Chondrocyte (in vitro differentiated cells): ENCODE results near the gene TMEM135. TPM values are rescaled to one million over a fixed set of nuclear protein-coding genes. Genes with fewer than 3 reads are reported as not detected.
A peak's percentile ranks its signal among the peaks of the same experiment; 100 is the strongest.

Experiments
- DNase-seq: peaks from one replicate; pipeline ENCODE4 v3.0.0; 2021; ENCODE audit warnings: mixed read lengths, low spot score
- H3K27ac Mint-ChIP-seq: one replicate; pipeline ENCODE4 v1.8.0; 2021; ENCODE audit warnings: mild to moderate bottlenecking, moderate library complexity, mixed read lengths; ENCODE audit not compliant: unreplicated experiment
- H3K27me3 Mint-ChIP-seq: 2 replicates; pipeline ENCODE4 v1.8.0; 2021; ENCODE audit warnings: low read depth, mixed read lengths
- H3K36me3 Mint-ChIP-seq: 2 replicates; pipeline ENCODE4 v1.8.0; 2021; ENCODE audit warnings: low read depth, mixed read lengths
- H3K4me1 Mint-ChIP-seq: 2 replicates; pipeline ENCODE4 v1.8.0; 2021; ENCODE audit warnings: low read depth, mild to moderate bottlenecking, mixed read lengths
- H3K4me3 Mint-ChIP-seq: one replicate; pipeline ENCODE4 v1.8.0; 2021; ENCODE audit warnings: mild to moderate bottlenecking, moderate library complexity, mixed read lengths; ENCODE audit not compliant: unreplicated experiment
- H3K9me3 Mint-ChIP-seq: 2 replicates; pipeline ENCODE4 v1.8.0; 2021; ENCODE audit warnings: low read depth, mixed read lengths
- total RNA-seq: library from RNA; stranded (reverse); gene quantifications from 3 replicates; pipeline ENCODE4 v1.2.1, GENCODE V29; 2021
- TF ChIP-seq, protein P1 (sequence below): fragments of 200-600 bp; sonication (generic); IDR thresholded peaks from 2 replicates; pipeline ENCODE4 v1.5.0; 2021; ENCODE audit warnings: antibody characterized with exemption, mild to moderate bottlenecking, moderate library complexity

TMEM135 gene
- total RNA-seq, 1 donor from 2014 or later = 13.3 TPM

- Mint-ChIP-seq H3K9me3 (no peaks in the 10 kb centered on the region), H3K36me3 (no peaks in the 10 kb centered on the region), H3K27ac (no peak overlapping the region), H3K27me3 (no peaks in the 10 kb centered on the region), H3K4me3 (no peak overlapping the region), H3K4me1 (peaks cover 37% of the 10 kb centered on the region)
- no peak for DNase-seq
- TF ChIP-seq, protein P1, sequence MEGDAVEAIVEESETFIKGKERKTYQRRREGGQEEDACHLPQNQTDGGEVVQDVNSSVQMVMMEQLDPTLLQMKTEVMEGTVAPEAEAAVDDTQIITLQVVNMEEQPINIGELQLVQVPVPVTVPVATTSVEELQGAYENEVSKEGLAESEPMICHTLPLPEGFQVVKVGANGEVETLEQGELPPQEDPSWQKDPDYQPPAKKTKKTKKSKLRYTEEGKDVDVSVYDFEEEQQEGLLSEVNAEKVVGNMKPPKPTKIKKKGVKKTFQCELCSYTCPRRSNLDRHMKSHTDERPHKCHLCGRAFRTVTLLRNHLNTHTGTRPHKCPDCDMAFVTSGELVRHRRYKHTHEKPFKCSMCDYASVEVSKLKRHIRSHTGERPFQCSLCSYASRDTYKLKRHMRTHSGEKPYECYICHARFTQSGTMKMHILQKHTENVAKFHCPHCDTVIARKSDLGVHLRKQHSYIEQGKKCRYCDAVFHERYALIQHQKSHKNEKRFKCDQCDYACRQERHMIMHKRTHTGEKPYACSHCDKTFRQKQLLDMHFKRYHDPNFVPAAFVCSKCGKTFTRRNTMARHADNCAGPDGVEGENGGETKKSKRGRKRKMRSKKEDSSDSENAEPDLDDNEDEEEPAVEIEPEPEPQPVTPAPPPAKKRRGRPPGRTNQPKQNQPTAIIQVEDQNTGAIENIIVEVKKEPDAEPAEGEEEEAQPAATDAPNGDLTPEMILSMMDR = no peak
Observed at GRCh38 chr11:87176044-87176443, 138.3 kb downstream of the TMEM135 start.

DNA sequence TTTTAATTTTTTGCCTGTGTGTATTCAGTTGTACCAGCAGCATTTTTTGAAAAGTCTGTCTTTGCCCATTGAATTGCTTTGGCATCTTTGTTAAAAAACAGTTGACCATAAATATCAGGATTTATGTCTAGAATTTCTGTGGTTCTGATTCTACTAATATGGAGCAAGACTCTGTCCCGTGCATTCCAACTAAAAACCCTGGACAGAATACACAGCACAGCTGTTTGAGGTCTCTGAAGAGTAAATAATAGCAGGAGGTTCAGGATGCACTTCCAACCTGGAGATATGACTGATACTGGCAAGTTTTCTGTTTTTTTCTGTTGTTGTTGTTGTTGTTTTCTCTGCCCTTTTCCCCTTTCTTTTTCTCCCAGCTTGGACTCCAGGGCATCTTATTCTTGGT is 141.9 kb downstream of the TMEM135 start:
- no peak overlapping the region for H3K27ac Mint-ChIP-seq

GRCh38 chr11:87180742-87181141 is 143.0 kb downstream of the TMEM135 start:
- Mint-ChIP-seq H3K27ac (no peak overlapping the region), H3K4me3 (no peak overlapping the region), H3K9me3 (no peaks in the 10 kb centered on the region), H3K36me3 (no peaks in the 10 kb centered on the region), H3K4me1 (peaks cover 16% of the 10 kb centered on the region), H3K27me3 (no peaks in the 10 kb centered on the region)
- DNase-seq = no peak
- TF ChIP-seq, protein P1 = no peak

More for the DNA sequence above, 141.9 kb downstream of the TMEM135 start:
- DNase-seq = no peak
- H3K4me1 Mint-ChIP-seq = peaks cover 23% of the 10 kb centered on the region
- no peak overlapping the region for H3K4me3 Mint-ChIP-seq
- no peaks in the 10 kb centered on the region for H3K9me3 Mint-ChIP-seq
- no peaks in the 10 kb centered on the region for H3K36me3 Mint-ChIP-seq
- no peaks in the 10 kb centered on the region for H3K27me3 Mint-ChIP-seq
- TF ChIP-seq, protein P1 = no peak

- TF ChIP-seq, protein P1 = no peak
- Mint-ChIP-seq H3K4me1 (peaks cover 13% of the 10 kb centered on the region), H3K4me3 (no peak overlapping the region), H3K27ac (peak overlapping the region; percentile 15), H3K27me3 (no peaks in the 10 kb centered on the region), H3K9me3 (no peaks in the 10 kb centered on the region), H3K36me3 (no peaks in the 10 kb centered on the region)
- DNase-seq = no peak
Observed at GRCh38 chr11:87181143-87181542, 143.4 kb downstream of the TMEM135 start.

GRCh38 chr11:87185228-87185627 is 147.5 kb downstream of the TMEM135 start:
- Mint-ChIP-seq H3K27me3 (no peaks in the 10 kb centered on the region), H3K4me3 (no peak overlapping the region), H3K9me3 (no peaks in the 10 kb centered on the region), H3K27ac (no peak overlapping the region), H3K36me3 (no peaks in the 10 kb centered on the region), H3K4me1 (peaks cover 11% of the 10 kb centered on the region)
- TF ChIP-seq, protein P1 = no peak
- DNase-seq = no peak
